Motor neuron (in vitro differentiated cells): ENCODE measurements around the gene TTYH2. TPM values are rescaled to one million over a fixed set of nuclear protein-coding genes. Genes with fewer than 3 reads are reported as not detected.

Experiments used
- ATAC-seq, 8 experiments: fragments of 200-7000 bp; cut with Tn5 transposase; replicated peaks in 6 of 8; 2 replicates each; pipeline ENCODE4 v1.8.0; 2021; ENCODE audit warnings: mild to moderate bottlenecking in 8 of 8, moderate library complexity in 8 of 8
- H3K27ac ChIP-seq, 2 donors: fragments of 250-450 bp; sonication (Bioruptor Pico); 2 replicates each; pipeline ENCODE4 v1.9.0; 2021; ENCODE audit warnings: antibody characterized with exemption in 2 of 2, mild to moderate bottlenecking in 2 of 2, moderate library complexity in 1 of 2
- H3K4me1 ChIP-seq, 2 donors: fragments of 250-450 bp; sonication (Bioruptor Pico); replicated peaks in 1 of 2; 2 replicates each; pipeline ENCODE4 v1.6.1; 2021; ENCODE audit warnings: antibody characterized with exemption in 2 of 2, mild to moderate bottlenecking in 2 of 2, moderate library complexity in 1 of 2
- H3K4me3 ChIP-seq, 5 donors: fragments of 250-450 bp; sonication (Bioruptor Pico); 2 replicates each; pipeline ENCODE4 v1.9.0; 2021; ENCODE audit warnings: antibody characterized with exemption in 5 of 5, mild to moderate bottlenecking in 5 of 5, moderate library complexity in 4 of 5
- WGBS, 10 experiments: fragments of 450-650 bp; shearing (Covaris generic); methylation state at CpG; one replicate each; pipeline ENCODE4 v1.0.0; 2022; 5-methylcytosine and 5-hydroxymethylcytosine counted together
- in situ Hi-C, 9 experiments: fragments of 400-800 bp; cut with MboI; loops; one replicate each; pipeline ENCODE4 v1.15.0; 2021; ENCODE audit warnings: low sequenced_read_pairs in 9 of 9, low pct_unique_long_range_greater_than_20kb in 2 of 9; ENCODE audit not compliant: unreplicated experiment in 9 of 9
- total RNA-seq, 8 experiments: library from RNA; unstranded; fragments of 300-600 nt; gene quantifications; 2 replicates each; pipeline versions ENCODE4 v1.2.3 to v1.2.4, GENCODE V29; 2022

Gene TTYH2
- total RNA-seq, 8 experiments from 2014 or later, result 6.0 to 20.6 (median 9.1) TPM

GRCh38 chr17:74295625-74296547 is 82.5 kb downstream of the TTYH2 start:
- 6 to 100% (median 67%) methylated on average over 1 to 7 of the region's 10 CpGs for WGBS, 10 experiments
- no peak overlapping the region for H3K4me3 ChIP-seq
- ATAC-seq, result peak; percentile 35 to 87 (median 80)
- no peak overlapping the region for H3K27ac ChIP-seq
- in situ Hi-C loops, result no loop called here
- peaks cover 2 to 11% of the 10 kb centered on the region in 2 donors for H3K4me1 ChIP-seq

GRCh38 chr17:74296548-74296936 is 83.2 kb downstream of the TTYH2 start:
- Histone ChIP-seq H3K4me3 (no peak overlapping the region), H3K27ac (no peak overlapping the region), H3K4me1 (peaks cover 2 to 16% of the 10 kb centered on the region in 2 donors)
- in situ Hi-C loops, result no loop called here
- peak; percentile 52 to 86 (median 71) for ATAC-seq
- 0 to 40% (median 30%) methylated on average over 1 to 5 of the region's 5 CpGs; no CpG with 5 or more reads in 1 of the 10 experiments for WGBS, 10 experiments

GRCh38 chr17:74297941-74298340 is 84.6 kb downstream of the TTYH2 start:
- in situ Hi-C loops, result no loop called here
- no peak overlapping the region for H3K27ac ChIP-seq
- ATAC-seq, result no peak
- WGBS, 10 experiments, result 0 to 100% (median 73%) methylated on average over 1 to 4 of the region's 4 CpGs; no CpG with 5 or more reads in 5 of the 10 experiments
- H3K4me1 ChIP-seq, result peaks cover 2 to 16% of the 10 kb centered on the region in 2 donors
- no peak overlapping the region for H3K4me3 ChIP-seq

GRCh38 chr17:74298778-74299177 is 85.4 kb downstream of the TTYH2 start:
- peaks cover 2 to 16% of the 10 kb centered on the region in 2 donors for H3K4me1 ChIP-seq
- WGBS, 10 experiments, result 10 to 83% (median 66%) methylated on average over 1 to 7 of the region's 7 CpGs
- in situ Hi-C loops, result no loop called here
- H3K27ac ChIP-seq, result no peak overlapping the region
- H3K4me3 ChIP-seq, result no peak overlapping the region
- no peak for ATAC-seq

GRCh38 chr17:74299226-74300009 is 86.0 kb downstream of the TTYH2 start:
- 70% methylated on average over 4 of the region's 11 CpGs; no CpG with 5 or more reads in 9 of the 10 experiments for WGBS, 10 experiments
- Histone ChIP-seq H3K27ac (no peak overlapping the region), H3K4me1 (peaks cover 2 to 16% of the 10 kb centered on the region in 2 donors), H3K4me3 (no peak overlapping the region)
- in situ Hi-C loops, result no loop called here
- no peak for ATAC-seq

- in situ Hi-C loops, result no loop called here
- Histone ChIP-seq H3K4me3 (no peak overlapping the region), H3K27ac (no peak overlapping the region), H3K4me1 (peaks cover 0 to 9% of the 10 kb centered on the region in 2 donors)
- no peak for ATAC-seq
- WGBS, 10 experiments, result 67 to 94% (median 90%) methylated on average over 2 to 6 of the region's 8 CpGs; no CpG with 5 or more reads in 4 of the 10 experiments
These were observed 89.9 kb downstream of the TTYH2 start for GRCh38 chr17:74303305-74303704.

- ATAC-seq, result peak in 1 of 8 experiments; percentile 19
- no peak overlapping the region for H3K4me3 ChIP-seq
- peaks cover 0 to 5% of the 10 kb centered on the region in 2 donors for H3K4me1 ChIP-seq
- in situ Hi-C loops, result no loop called here
- WGBS, 10 experiments, result 25 to 80% (median 58%) methylated on average over 1 to 3 of the region's 5 CpGs; no CpG with 5 or more reads in 4 of the 10 experiments
- H3K27ac ChIP-seq, result no peak overlapping the region
These were observed 90.8 kb downstream of the TTYH2 start for GRCh38 chr17:74304184-74304583.

- ATAC-seq, result no peak
- Histone ChIP-seq H3K4me1 (peaks cover 0 to 4% of the 10 kb centered on the region in 2 donors), H3K27ac (no peak overlapping the region), H3K4me3 (no peak overlapping the region)
- 0 to 87% (median 37%) methylated on average over 1 to 7 of the region's 10 CpGs; no CpG with 5 or more reads in 2 of the 10 experiments for WGBS, 10 experiments
- in situ Hi-C loops, result no loop called here
These were observed 92.7 kb downstream of the TTYH2 start for GRCh38 chr17:74305865-74306654.

GRCh38 chr17:74307984-74308773 is 94.8 kb downstream of the TTYH2 start:
- in situ Hi-C loops, result no loop called here
- no peak overlapping the region for H3K27ac ChIP-seq
- WGBS, 10 experiments, result 18 to 96% (median 60%) methylated on average over 1 to 8 of the region's 15 CpGs; no CpG with 5 or more reads in 2 of the 10 experiments

GRCh38 chr17:74309902-74310301 is 96.5 kb downstream of the TTYH2 start:
- in situ Hi-C loops, result no loop called here
- 40 to 73% methylated on average over 1 to 4 of the region's 12 CpGs; no CpG with 5 or more reads in 8 of the 10 experiments for WGBS, 10 experiments
- Histone ChIP-seq H3K4me1 (no peaks in the 10 kb centered on the region), H3K4me3 (no peak overlapping the region), H3K27ac (no peak overlapping the region)
- no peak for ATAC-seq

More at GRCh38 chr17:74307984-74308773, 94.8 kb downstream of the TTYH2 start:
- H3K4me3 ChIP-seq, result no peak overlapping the region
- H3K4me1 ChIP-seq, result no peaks in the 10 kb centered on the region
- ATAC-seq, result no peak
